Stromal cell of bone marrow (primary cell): Measurements from ENCODE around the gene ENOX1.

ENCODE experiments used
- DNase-seq: peaks from one replicate; pipeline ENCODE4 v3.0.0-alpha.2; 2012; ENCODE audit warnings: low read depth

ENOX1 gene

DNA sequence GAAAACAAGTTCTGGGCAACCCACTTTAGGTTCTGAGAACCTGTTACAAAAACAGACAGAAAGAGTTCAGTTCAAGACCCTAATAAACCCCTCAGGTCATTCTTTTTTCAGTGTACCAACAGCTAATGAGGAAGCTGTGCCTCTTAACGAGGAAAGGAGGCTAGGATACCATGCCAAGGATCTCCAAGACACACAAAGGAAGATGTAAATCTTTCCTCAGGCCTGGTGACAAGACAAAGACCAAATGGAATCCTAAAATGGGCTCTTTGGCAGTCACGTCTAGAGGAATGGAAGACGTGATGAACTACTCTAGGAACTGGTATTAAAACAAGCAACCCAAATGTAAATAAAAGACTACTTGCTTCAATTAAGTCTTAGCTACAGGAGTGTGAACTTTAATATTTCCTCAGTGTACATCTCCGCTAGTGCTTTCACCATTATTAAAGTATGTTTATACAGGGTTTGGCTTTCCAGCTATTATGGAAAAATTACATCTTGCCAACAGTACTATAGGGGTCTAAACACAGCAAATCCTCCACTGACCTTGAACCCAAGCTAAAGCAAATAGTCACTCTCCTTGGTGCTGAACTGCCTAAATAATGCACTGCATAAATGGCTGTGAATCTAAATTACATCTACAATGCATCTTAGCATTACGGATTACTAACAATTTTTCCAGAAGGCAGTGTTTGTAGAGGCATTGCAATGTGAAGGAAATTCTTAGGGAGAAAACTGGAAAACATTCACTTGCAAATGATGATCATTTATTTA lies 42.3 kb downstream of the ENOX1 start:
- no peak for DNase-seq

- no peak for DNase-seq
Observed at GRCh38 chr13:43742911-43743310, 43.9 kb downstream of the ENOX1 start.

DNA sequence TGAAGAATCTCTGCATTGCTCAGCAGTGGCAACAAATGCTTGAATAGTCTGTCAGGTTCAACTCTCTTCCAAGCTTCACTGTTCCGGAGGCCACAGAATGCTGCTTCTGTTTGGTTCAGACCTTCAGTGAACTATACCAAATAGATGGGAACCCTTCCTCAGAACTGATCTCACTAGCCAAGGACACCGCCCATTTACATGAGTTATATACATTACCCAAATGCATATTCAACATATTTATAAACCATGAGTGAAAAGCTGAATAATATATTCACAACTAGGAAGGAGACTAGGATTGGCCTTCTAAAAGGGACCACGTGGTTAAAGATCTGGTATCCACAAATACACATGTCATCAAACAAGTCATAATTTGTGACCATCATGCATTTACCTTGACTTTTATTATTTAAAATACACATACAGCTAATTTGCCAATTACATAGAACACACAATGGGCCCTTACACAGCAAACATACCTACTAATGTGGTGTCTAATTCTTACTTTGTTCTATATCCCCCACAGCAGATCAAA lies 49.3 kb downstream of the ENOX1 start:
- no peak for DNase-seq

DNA sequence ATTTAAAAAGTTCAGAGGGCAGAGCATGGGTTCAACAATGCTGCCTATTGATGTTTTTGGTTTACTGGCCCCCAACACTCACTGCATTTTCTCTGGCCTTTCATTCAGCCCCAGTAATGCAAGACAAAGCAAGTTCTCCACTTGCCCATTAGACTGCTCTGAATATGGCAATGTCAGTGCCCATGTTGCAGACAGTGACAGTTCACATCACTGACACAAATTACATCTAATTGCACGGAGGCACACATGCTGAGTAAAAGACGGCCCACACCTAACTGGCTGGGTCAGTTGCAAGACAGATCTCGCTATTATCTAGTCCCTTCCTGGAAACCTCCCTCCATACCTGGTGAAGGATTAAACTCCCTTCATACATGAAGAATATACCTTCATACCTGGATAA lies 54.0 kb downstream of the ENOX1 start:
- no peak for DNase-seq

GRCh38 chr13:43731296-43731695 lies 55.5 kb downstream of the ENOX1 start:
- no peak for DNase-seq

GRCh38 chr13:43730642-43731041 lies 56.1 kb downstream of the ENOX1 start:
- DNase-seq = peak; percentile 18

DNA sequence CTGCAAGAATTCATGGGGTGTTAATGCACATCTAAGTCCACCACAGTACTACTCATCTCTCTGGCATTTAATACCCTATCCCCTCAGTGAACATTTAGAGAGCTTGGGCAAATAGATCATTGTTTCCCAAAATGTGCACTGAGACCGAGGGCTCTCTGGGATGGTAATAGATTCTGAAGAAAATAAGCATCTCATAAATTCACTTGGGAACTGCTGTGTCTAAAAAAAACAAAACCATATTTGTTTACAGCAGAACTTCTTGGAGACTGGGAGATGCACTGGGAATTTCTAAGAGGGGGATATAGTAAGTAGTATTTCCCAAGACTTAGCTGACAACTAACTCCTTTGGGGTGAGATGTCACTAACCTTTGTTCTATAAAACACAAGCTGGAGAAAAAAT lies 58.4 kb downstream of the ENOX1 start:
- no peak for DNase-seq

DNA sequence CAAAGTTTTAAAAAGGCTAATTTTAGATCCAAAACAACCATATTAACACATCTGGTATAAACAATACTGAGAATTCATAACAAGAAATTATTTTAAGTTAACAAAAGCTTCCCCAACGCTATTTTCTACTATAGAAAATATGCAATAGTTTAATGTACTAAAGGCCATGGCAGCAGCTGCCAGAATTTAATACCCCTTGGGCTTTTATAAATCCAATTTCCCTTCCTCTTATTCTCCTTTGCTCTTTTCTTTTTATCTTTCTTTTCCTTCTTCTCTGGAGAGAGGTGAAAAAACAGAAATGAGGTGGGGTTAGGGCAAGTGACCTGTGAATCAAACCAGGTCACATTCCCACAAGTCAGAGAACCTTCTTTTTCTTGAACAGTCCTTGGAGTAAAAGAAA lies 58.9 kb downstream of the ENOX1 start:
- DNase-seq = no peak

DNA sequence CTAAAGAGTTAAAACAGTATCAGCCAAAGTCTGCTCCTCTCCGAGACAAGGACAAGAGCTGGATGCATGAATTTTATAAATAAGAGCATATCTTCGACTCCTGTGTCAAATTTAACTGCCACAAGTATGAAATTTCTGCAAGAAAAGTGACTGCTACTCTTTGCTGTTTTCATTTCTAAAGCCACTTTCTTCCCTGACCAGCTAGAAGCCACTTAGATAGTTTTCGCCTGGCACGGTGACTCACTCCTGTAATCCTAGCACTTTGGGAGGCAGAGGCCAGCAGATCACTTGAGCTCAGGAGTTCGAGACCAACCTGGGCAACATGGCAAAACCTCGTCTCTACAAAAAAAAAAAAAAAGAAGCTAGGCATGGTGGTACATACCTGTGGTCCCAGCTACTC lies 61.3 kb downstream of the ENOX1 start:
- DNase-seq = no peak

GRCh38 chr13:43720780-43721397 lies 65.9 kb downstream of the ENOX1 start:
- peak; percentile 40 for DNase-seq

GRCh38 chr13:43698758-43699157 lies 88.0 kb downstream of the ENOX1 start:
- peak; percentile 60 for DNase-seq

DNA sequence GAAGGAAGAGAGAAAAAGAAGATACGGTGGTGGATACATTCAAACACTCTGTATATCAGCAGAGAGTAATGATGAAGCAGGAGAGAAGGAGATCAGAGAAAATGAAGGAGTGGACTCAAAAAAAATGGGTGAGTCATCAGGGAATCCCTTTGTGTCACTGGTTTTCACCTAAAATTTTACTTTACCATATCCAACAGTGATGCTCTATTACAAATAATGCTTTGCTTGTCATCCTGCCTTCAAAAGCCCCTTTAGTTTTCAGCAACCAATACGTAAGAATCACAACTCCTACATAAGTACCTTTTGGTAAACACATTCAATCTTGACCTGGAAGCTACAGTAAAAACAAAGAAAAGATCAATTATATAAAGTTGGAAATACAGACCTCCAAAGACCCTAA lies 88.8 kb downstream of the ENOX1 start:
- DNase-seq = no peak

GRCh38 chr13:43697323-43697722 lies 89.4 kb downstream of the ENOX1 start:
- DNase-seq = no peak

DNA sequence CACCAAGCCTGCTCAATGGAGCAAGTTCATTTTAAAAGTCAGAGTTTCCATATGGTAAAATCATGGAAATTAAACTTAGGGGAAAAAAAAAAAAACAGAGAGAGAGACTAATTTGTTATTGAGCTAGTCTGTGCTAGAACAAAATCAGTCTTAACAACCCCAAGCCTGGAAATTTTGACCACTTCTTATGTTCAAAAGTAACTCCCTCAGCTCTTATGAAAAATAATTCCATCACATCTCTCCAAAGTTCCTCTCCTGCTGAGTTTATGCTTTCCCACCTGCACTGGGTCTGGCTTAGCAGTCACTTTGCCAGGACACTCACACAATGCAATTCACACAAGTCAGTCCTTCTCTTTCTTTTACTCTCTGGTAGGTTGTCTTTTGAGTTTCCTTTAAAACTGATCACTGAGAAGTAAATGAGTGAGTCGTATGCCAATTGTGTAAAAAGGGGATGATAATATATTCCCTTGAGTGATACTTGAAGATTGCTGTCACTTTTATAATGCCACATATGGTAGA lies 92.6 kb downstream of the ENOX1 start:
- DNase-seq = no peak

DNA sequence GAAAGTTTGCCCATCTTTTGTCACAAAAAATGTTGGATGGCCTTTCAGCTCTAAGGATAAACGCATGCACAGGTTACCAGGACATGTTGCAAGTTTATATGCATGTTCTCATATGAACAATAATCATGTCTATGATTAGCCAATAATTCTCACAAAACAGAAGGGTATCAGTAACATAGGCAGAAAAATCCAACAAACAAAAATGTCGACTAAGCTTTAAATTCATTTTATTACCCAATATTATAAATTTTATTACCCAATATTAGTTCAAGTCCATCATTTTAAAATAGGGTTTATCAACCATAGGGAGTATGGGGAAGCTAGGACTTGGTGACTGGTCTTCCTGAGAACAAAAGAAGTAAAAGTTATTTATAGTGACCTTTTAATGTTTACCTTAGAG lies 93.1 kb downstream of the ENOX1 start:
- no peak for DNase-seq

DNA sequence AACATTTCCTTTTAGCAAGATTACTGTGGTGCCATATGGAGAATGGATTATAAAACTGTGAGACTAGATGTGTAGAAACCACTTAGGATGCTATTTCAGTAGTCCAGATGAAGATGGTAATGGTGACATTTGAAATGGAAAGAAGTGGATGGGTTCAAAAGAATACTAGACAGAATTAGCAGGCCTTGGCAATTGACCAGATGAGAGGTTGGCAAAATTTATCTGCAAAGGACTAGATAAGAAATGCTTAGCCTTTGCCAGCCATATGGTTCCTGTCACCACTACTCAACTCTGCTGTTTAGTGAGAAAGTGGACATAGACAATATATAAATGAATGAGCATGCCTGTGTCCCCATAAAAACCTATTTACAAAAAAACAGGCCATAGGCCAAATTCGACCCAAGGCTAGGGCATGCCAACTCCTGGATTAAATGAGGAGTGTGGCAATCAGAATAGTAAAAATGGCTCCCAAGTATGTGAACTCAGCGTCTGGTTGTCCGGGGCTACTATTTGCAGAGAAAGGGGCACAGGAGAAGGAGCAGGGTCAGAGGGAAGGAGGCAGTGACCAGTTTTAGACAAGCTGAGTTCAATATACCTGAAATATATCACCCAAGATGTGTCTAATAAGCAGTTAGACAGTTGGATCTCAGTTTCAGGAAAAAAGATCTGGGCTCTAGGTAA lies 98.4 kb downstream of the ENOX1 start:
- DNase-seq = no peak

DNA sequence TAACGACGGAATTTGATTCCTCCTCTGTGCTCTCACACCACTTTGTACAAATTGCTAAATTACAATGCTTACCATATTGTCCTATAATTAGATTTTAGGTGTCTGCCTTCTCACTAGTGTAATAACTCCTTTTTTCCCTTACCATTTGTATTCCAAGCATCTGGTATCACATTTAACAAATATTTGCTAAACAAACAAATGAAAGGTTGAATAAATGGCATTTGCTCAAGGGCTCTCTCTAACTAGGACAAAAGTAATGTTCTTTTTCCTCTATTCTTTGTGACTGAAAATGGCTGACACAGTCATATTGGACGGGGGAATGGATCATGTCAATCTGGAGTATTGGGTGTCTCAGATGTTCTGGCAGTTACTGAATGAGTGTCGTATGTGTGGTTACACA lies 99.7 kb downstream of the ENOX1 start:
- no peak for DNase-seq

GRCh38 chr13:43686557-43686956 lies 100.2 kb downstream of the ENOX1 start:
- peak; percentile 83 for DNase-seq

DNA sequence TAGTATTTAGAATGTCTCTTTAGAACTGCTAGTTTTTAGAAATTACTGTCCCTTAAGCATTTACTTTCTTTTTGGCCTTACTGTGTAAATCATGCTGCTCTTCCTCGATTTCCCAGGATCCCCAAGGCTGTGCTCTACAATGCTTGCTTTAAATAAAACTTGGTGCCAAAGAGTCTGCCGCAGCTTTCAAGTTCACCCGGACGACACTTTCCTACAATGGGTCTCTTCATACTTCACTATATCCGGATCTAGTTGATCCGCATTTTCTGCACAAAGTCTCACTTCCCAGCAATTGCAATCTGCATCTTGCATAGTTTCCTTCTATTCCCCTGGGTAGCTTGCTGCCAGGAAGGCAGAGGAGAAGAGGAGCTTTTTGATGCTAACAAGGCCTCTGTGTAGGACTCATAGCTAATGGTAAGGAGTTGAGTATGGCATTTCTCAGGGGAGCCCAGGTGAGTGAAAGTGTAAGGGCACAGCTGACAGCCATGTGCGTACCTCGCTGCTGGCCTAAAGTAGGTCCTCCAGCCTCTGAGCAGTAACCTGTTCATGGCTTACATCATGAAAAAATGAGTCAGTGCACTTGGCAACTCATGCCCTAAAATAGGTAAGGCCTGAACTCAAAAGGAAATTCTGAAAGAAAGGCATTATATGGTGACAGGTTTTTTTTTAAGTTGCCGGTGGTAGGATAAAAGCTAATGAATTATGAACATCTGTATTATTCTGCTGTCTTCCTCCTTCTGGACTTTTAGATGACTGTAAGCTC lies 101.6 kb downstream of the ENOX1 start:
- no peak for DNase-seq

GRCh38 chr13:43682701-43683100 lies 104.1 kb downstream of the ENOX1 start:
- no peak for DNase-seq

GRCh38 chr13:43676320-43676719 lies 110.5 kb downstream of the ENOX1 start:
- DNase-seq = no peak

- DNase-seq = no peak
Observed at GRCh38 chr13:43675577-43675976, 111.2 kb downstream of the ENOX1 start.
